CD4-positive, CD25-positive, alpha-beta regulatory T cell (primary cell): ENCODE data around the gene ADGRB3. TPM values are rescaled to one million over a fixed set of nuclear protein-coding genes. Genes with fewer than 3 reads are reported as not detected.

Experiments used
- ATAC-seq, 2 donors: fragments of 150-1000 bp; cut with Tn5 transposase; one replicate each; pipeline ENCODE4 v1.10.0; 2021; ENCODE audit warnings: low read depth in 2 of 2, moderate number of reproducible peaks in 2 of 2, moderate library complexity in 1 of 2
- DNase-seq, 3 donors: peaks; one replicate each; pipeline versions ENCODE4 v3.0.0 to v3.0.0-alpha.2; 2012 to 2022; ENCODE audit warnings: mixed read lengths in 1 of 3
- H3K27ac ChIP-seq: one replicate; pipeline ENCODE4 v1.7.0; 2013; ENCODE audit warnings: mild to moderate bottlenecking, low read length; ENCODE audit not compliant: insufficient read depth, poor library complexity, severe bottlenecking
- H3K27me3 ChIP-seq: one replicate; pipeline ENCODE4 v1.7.0; 2013; ENCODE audit warnings: low read length; ENCODE audit not compliant: control insufficient read depth, insufficient read depth
- H3K36me3 ChIP-seq: one replicate; pipeline ENCODE4 v1.7.0; 2013; ENCODE audit warnings: mild to moderate bottlenecking, low read length, moderate library complexity; ENCODE audit not compliant: control insufficient read depth, insufficient read depth
- H3K4me1 ChIP-seq: 2 replicates; pipeline ENCODE4 v1.7.0; 2013; ENCODE audit warnings: mild to moderate bottlenecking, low read length; ENCODE audit not compliant: insufficient read depth, control insufficient read depth, poor library complexity, severe bottlenecking
- H3K4me3 ChIP-seq: one replicate; pipeline ENCODE4 v1.7.0; 2013; ENCODE audit warnings: low read depth, mild to moderate bottlenecking, low read length, moderate library complexity
- H3K9me3 ChIP-seq, 2 experiments: 1 replicate in 1 of 2; 2 replicates in 1 of 2; pipeline ENCODE4 v1.7.0; 2013; ENCODE audit warnings: low read length in 2 of 2, mild to moderate bottlenecking in 1 of 2, moderate library complexity in 1 of 2; ENCODE audit not compliant: control insufficient read depth in 2 of 2
- H3K27ac Mint-ChIP-seq, 3 donors: one replicate each; pipeline ENCODE4 v1.8.0; 2020 to 2022; ENCODE audit warnings: mild to moderate bottlenecking in 3 of 3, mixed read lengths in 3 of 3, moderate library complexity in 2 of 3
- H3K27me3 Mint-ChIP-seq: one replicate; pipeline ENCODE4 v1.8.0; 2022; ENCODE audit warnings: mild to moderate bottlenecking, mixed read lengths
- H3K36me3 Mint-ChIP-seq: one replicate; pipeline ENCODE4 v1.8.0; 2020; ENCODE audit warnings: mixed read lengths
- H3K4me1 Mint-ChIP-seq, 4 donors: one replicate each; pipeline ENCODE4 v1.8.0; 2020 to 2022; ENCODE audit warnings: mixed read lengths in 4 of 4, mild to moderate bottlenecking in 1 of 4
- H3K4me3 Mint-ChIP-seq, 4 donors: one replicate each; pipeline ENCODE4 v1.8.0; 2020 to 2022; ENCODE audit warnings: mild to moderate bottlenecking in 4 of 4, mixed read lengths in 4 of 4, moderate library complexity in 3 of 4
- H3K9me3 Mint-ChIP-seq, 7 donors: one replicate each; pipeline ENCODE4 v1.8.0; 2020 to 2022; ENCODE audit warnings: mixed read lengths in 7 of 7, mild to moderate bottlenecking in 3 of 7, moderate library complexity in 2 of 7
- polyA plus RNA-seq, 4 donors: library from polyadenylated mRNA; unstranded; fragments of 300-500 nt; fragmentation: Illumina TruSeq; gene quantifications; one replicate each; pipeline ENCODE4 v1.2.3, GENCODE V29; 2021
- total RNA-seq: library from RNA; stranded (reverse); gene quantifications from one replicate; pipeline ENCODE4 v1.2.3, GENCODE V29; 2022

Gene ADGRB3
- total and polyA plus RNA-seq, 5 donors from 2014 or later: not detected

- ATAC-seq (no peak), DNase-seq (no peak)
- no peaks in the 10 kb centered on the region for H3K27me3 ChIP-seq
- no peaks in the 10 kb centered on the region for H3K27me3 Mint-ChIP-seq
- H3K4me1 Mint-ChIP-seq: no peaks in the 10 kb centered on the region
- no peaks in the 10 kb centered on the region for H3K4me1 ChIP-seq
- H3K9me3 ChIP-seq: no peaks in the 10 kb centered on the region
- H3K4me3 Mint-ChIP-seq: no peak overlapping the region
- H3K4me3 ChIP-seq: no peak overlapping the region
- no peak overlapping the region for H3K27ac Mint-ChIP-seq
- no peaks in the 10 kb centered on the region for H3K36me3 Mint-ChIP-seq
- no peak overlapping the region for H3K27ac ChIP-seq
- peaks cover 0 to 6% (median 0%) of the 10 kb centered on the region in 7 donors for H3K9me3 Mint-ChIP-seq
- no peaks in the 10 kb centered on the region for H3K36me3 ChIP-seq
These were observed 74.0 kb downstream of the ADGRB3 start for GRCh38 chr6:68709091-68709490.

DNA sequence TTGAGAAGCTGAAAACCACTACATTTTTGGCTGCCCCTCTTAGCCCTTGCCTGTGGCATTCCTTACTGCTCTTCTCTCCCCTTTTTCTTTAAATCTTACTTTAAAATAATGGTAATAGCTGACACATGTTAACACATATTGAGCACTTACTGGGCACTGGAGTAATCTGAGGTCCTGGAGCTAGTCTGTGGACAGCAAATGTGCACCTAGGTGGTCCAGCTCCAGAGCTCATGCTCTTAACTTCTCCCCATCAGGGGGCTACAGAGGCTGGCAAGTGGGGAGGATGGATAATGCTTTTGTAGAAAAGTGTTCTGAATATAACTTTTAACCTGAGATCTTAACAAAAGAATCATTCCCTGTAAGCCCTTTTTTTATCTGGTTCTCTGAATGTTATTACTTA, 74.8 kb downstream of the ADGRB3 start:
- no peaks in the 10 kb centered on the region for H3K36me3 Mint-ChIP-seq
- no peak overlapping the region for H3K27ac ChIP-seq
- no peaks in the 10 kb centered on the region for H3K36me3 ChIP-seq
- H3K27ac Mint-ChIP-seq: no peak overlapping the region
- H3K27me3 Mint-ChIP-seq: no peaks in the 10 kb centered on the region
- no peak overlapping the region for H3K4me3 ChIP-seq
- no peaks in the 10 kb centered on the region for H3K4me1 ChIP-seq
- no peaks in the 10 kb centered on the region for H3K9me3 ChIP-seq
- peaks cover 0 to 6% (median 0%) of the 10 kb centered on the region in 7 donors for H3K9me3 Mint-ChIP-seq
- DNase-seq (no peak), ATAC-seq (no peak)
- H3K27me3 ChIP-seq: no peaks in the 10 kb centered on the region
- no peak overlapping the region for H3K4me3 Mint-ChIP-seq
- H3K4me1 Mint-ChIP-seq: no peaks in the 10 kb centered on the region

DNA sequence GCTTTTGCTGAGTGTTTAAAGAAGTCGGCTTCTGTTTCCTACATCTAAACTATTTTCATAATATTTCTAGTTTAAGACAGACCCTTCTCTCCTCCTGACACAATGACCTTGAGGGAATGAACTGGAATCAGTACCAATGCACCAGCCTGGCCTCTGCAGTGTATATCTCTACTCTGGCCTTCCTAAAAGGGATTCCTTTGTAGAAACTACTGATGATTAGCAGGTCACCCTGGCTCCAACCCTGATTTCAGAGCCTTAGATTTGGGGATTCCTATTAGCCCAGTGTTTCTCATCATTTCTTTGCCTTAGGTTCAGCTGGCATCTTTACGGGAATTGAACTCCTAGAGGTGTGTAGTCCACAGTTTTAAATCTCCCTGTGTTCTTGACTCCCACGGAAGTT, 75.4 kb downstream of the ADGRB3 start:
- H3K36me3 ChIP-seq: no peaks in the 10 kb centered on the region
- Mint-ChIP-seq H3K9me3 (peaks cover 0 to 6% (median 0%) of the 10 kb centered on the region in 7 donors), H3K4me3 (no peak overlapping the region), H3K4me1 (no peaks in the 10 kb centered on the region), H3K27ac (no peak overlapping the region), H3K36me3 (no peaks in the 10 kb centered on the region), H3K27me3 (no peaks in the 10 kb centered on the region)
- no peaks in the 10 kb centered on the region for H3K4me1 ChIP-seq
- no peaks in the 10 kb centered on the region for H3K27me3 ChIP-seq
- no peak for DNase-seq
- no peak overlapping the region for H3K27ac ChIP-seq
- no peak overlapping the region for H3K4me3 ChIP-seq
- no peak for ATAC-seq
- H3K9me3 ChIP-seq: no peaks in the 10 kb centered on the region

- Mint-ChIP-seq H3K9me3 (peaks cover 0 to 6% (median 0%) of the 10 kb centered on the region in 7 donors), H3K27ac (no peak overlapping the region), H3K4me1 (no peaks in the 10 kb centered on the region), H3K4me3 (no peak overlapping the region), H3K27me3 (no peaks in the 10 kb centered on the region), H3K36me3 (no peaks in the 10 kb centered on the region)
- Histone ChIP-seq H3K27ac (no peak overlapping the region), H3K27me3 (no peaks in the 10 kb centered on the region), H3K36me3 (no peaks in the 10 kb centered on the region), H3K9me3 (no peaks in the 10 kb centered on the region), H3K4me1 (no peaks in the 10 kb centered on the region), H3K4me3 (no peak overlapping the region)
- DNase-seq: no peak
- ATAC-seq: no peak
These were observed 75.8 kb downstream of the ADGRB3 start for GRCh38 chr6:68710916-68711315.

DNA sequence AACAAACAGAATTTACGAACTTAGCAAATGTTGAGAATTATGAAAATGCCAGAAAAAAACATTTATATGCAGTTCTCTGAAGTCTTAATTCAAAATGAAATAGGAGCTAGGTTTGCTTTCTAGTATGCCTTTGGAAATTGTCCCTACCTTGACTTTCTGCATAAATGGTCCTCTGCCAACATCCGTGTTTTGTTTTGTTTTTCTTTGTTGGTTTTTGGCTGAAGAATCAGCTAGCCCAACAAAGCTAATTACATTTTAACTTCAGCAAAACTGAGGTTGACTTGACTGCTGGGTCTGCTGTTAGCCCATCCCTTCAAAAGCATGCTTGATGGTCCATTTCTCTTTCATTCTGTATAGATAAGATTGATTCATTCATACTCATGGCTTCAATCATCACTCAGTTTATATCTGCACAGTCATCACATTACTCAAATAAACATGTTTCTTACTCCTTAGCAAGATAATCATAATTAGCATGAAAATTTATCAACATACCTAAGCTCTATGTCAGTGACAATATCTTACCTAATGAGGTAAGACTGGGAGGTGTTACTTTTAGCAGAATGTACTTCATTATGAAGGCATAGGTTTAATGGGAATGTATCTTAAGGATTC, 76.4 kb downstream of the ADGRB3 start:
- Histone ChIP-seq H3K9me3 (no peaks in the 10 kb centered on the region), H3K36me3 (no peaks in the 10 kb centered on the region), H3K4me3 (no peak overlapping the region), H3K4me1 (no peaks in the 10 kb centered on the region), H3K27me3 (no peaks in the 10 kb centered on the region), H3K27ac (no peak overlapping the region)
- peaks cover 0 to 6% (median 0%) of the 10 kb centered on the region in 7 donors for H3K9me3 Mint-ChIP-seq
- DNase-seq (no peak), ATAC-seq (no peak)
- H3K27ac Mint-ChIP-seq: no peak overlapping the region
- H3K27me3 Mint-ChIP-seq: no peaks in the 10 kb centered on the region
- no peak overlapping the region for H3K4me3 Mint-ChIP-seq
- H3K36me3 Mint-ChIP-seq: no peaks in the 10 kb centered on the region
- H3K4me1 Mint-ChIP-seq: no peaks in the 10 kb centered on the region

DNA sequence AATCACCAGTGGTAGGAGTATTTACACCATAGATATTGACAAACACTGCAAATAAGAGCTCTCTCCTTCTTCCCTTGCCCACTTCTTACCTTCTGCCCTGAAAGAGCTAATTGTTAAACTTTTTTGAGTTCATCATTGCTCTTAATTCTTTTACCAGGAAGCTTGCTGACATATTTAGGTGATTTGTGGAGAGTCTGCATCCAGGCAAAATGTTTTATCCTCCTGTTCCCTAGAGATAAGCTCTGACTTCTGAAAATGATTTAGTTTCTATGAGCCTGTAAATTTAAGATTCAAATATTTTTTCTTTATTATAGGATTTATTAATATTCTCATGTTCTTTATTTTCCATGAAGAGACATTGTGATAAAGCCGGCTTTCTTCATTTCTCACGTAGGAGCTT, 81.5 kb downstream of the ADGRB3 start:
- DNase-seq: no peak
- no peaks in the 10 kb centered on the region for H3K4me1 Mint-ChIP-seq
- H3K4me3 Mint-ChIP-seq: no peak overlapping the region
- Histone ChIP-seq H3K36me3 (no peaks in the 10 kb centered on the region), H3K4me1 (no peaks in the 10 kb centered on the region), H3K27me3 (no peaks in the 10 kb centered on the region), H3K27ac (no peak overlapping the region), H3K9me3 (no peaks in the 10 kb centered on the region), H3K4me3 (no peak overlapping the region)
- no peak overlapping the region for H3K27ac Mint-ChIP-seq
- no peaks in the 10 kb centered on the region for H3K36me3 Mint-ChIP-seq
- H3K9me3 Mint-ChIP-seq: peaks cover 0 to 8% (median 0%) of the 10 kb centered on the region in 7 donors
- H3K27me3 Mint-ChIP-seq: no peaks in the 10 kb centered on the region
- no peak for ATAC-seq

DNA sequence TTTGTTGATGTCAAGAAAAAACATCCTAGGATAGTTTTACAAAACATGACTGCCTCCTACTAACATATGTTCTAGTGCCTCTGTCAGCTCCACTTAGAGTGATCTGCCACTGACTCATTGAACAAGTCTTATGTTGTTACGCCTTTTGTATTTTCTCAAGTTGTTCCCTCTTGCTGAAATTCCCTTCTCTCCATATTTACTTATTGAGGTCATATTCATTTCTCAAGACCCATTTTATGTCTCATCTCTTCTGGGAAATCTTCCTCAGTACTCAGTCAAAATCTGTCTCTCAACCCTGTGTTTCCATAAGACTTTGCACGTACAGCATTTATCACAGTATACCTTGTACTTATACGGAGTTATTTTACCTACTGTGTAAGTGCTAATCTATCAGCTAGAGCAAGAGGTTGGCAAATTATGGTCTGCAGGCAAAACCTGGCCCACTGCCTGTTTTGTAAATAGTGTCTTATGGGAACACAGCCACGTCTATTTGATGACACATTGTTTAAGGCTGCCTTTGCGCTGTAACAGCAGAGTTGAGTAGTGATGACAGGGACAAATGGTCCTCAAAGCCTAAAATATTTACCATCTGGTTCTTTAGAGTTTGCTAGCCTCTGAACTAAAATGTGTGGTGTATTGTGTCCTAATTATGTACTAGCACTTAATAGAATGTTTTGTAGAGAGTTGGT, 83.4 kb downstream of the ADGRB3 start:
- Histone ChIP-seq H3K36me3 (no peaks in the 10 kb centered on the region), H3K9me3 (no peaks in the 10 kb centered on the region), H3K27ac (no peak overlapping the region), H3K27me3 (no peaks in the 10 kb centered on the region), H3K4me3 (no peak overlapping the region), H3K4me1 (no peaks in the 10 kb centered on the region)
- Mint-ChIP-seq H3K4me1 (no peaks in the 10 kb centered on the region), H3K27me3 (no peaks in the 10 kb centered on the region), H3K36me3 (no peaks in the 10 kb centered on the region), H3K27ac (no peak overlapping the region), H3K4me3 (no peak overlapping the region), H3K9me3 (peaks cover 0 to 10% (median 0%) of the 10 kb centered on the region in 7 donors)
- DNase-seq: no peak
- ATAC-seq: no peak

DNA sequence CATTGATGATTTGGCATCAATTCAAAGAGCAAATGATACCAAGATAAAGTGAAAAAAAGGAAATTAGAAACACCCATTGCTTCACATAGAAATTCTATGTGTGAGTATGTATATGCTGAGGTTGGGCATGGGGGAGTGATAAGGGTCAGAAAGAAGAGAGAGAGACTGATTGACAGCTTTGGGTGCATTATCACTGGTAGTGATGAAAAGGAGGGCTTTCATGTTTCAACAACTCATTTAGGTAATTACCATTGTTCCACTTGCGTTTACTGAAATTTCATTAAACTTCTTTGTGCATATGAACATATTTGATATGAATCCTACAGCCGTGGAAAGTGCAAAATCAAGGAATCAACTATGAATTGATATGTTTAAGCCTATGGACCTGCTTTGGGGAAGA, 84.7 kb downstream of the ADGRB3 start:
- H3K27me3 Mint-ChIP-seq: no peaks in the 10 kb centered on the region
- no peak overlapping the region for H3K4me3 Mint-ChIP-seq
- DNase-seq (no peak), ATAC-seq (no peak)
- H3K27me3 ChIP-seq: no peaks in the 10 kb centered on the region
- H3K9me3 ChIP-seq: no peaks in the 10 kb centered on the region
- H3K27ac ChIP-seq: no peak overlapping the region
- no peak overlapping the region for H3K27ac Mint-ChIP-seq
- no peaks in the 10 kb centered on the region for H3K36me3 Mint-ChIP-seq
- H3K4me3 ChIP-seq: no peak overlapping the region
- H3K9me3 Mint-ChIP-seq: peaks cover 0 to 9% (median 0%) of the 10 kb centered on the region in 7 donors
- no peaks in the 10 kb centered on the region for H3K36me3 ChIP-seq
- H3K4me1 Mint-ChIP-seq: no peaks in the 10 kb centered on the region
- H3K4me1 ChIP-seq: no peaks in the 10 kb centered on the region
